ENCODE results near the gene LARP1.
"Not testable (repeated sequence)": the region's sequence is repeated elsewhere in the genome, so short reads cannot be mapped to it uniquely, and the experiment has no call there.

Gene LARP1

DNA sequence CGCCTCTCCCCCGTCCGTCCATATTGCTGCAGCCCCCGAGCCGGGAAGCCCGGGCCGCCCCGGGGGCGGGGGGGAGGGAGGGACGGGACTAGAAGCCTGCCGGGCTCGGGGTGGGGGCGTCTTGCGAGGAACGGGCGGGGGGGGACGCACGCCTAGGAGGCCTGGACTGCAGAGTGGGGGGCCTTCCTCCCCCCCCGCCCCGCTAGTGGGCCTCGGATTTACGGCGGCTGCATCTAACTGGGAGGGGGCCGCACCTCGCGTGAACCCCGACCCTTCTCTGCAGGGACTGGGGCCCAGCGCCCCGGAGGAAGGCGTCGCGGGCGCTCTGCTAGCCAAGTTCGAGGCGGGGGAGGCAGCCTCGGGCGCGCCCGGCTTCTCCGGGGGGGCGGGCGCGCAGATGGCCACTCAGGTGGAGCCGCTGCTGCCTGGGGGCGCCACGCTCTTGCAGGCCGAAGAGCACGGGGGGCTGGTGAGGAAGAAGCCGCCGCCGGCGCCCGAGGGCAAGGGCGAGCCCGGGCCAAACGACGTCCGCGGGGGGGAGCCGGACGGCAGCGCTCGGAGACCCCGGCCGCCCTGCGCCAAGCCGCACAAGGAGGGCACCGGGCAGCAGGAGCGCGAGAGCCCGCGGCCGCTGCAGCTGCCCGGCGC lies at the start of gene LARP1:
Gene LARP1 (plus strand): TSS at position 17 of the 648 bp plus-strand sequence. CDS start 381 bp downstream, at position 398.
- no peak for DNase-seq

DNA sequence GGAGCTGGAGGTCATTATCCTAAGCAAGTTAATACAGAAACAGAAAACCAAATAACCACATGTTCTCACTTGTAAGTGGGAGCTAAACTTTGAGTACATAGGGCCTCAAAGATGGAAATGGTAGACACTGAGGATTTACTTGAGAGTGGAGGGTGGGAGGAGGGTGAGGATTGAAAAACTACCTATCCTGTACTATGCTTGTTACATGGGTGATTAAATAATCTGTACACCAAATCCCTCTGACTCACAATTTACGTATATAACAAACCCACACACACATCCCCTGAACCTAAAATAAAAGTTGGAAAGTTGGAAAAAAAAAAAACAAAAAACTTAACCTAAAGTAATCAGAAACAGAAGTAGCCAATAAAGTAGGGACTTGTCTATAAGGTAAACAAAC lies 48.8 kb upstream of the LARP1 start:
- no peak for DNase-seq

DNA sequence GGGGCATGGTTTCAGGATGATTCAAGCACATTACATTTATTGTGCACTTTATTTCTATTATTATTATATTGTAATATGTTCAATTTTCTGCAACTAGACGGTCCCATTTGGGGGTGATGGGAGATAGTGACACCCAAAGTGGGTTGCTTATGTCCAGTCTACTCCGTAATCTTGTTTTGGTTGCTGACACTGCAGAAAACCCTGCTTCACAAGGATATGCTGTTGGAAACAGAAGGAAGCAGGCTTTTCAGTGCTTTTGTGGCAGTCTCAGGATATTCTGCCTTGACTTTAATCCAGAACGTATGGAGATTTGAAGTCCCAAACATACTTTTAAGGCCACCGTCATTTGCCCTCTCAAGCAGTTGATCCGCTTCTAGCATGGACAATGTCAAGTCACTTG lies 47.5 kb upstream of the LARP1 start:
- no peak for DNase-seq

DNA sequence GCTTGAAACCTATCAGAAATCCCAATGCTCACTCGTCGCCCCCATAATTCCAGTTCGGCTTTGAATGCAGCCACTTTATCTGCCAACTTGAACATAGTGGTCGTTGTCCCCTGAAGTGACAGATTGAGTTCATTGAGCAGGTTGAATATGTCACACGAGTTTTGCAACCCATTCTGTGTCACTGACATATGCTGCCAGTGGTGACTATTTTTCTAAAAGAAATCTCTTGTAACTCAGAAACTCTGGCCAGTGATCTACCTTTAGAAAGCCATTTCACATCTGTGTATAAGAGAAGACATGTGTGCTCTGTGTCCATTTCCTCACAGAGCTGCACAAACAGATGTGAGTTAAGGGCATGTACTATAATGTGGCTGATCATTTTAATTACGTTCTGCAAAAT lies 47.0 kb upstream of the LARP1 start:
- no peak for DNase-seq

DNA sequence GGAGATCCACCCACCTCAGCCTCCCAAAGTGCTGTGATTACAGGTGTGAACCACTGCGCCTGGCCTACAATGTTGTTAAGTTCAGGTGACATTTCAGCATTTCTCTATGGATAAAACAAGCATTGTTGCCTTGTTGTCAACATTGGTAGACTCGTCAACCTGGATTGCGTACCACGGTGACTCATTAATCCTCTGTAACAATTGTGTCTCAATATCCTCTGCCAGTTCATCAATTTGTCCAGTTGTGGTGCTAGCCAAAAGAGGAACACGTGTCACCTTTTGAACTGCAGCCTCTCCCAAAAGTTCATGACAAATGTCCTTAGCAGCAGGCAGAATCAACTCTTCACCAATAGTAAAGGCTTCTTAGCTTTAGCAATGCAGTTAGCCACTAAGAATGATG lies 46.3 kb upstream of the LARP1 start:
- no peak for DNase-seq

DNA sequence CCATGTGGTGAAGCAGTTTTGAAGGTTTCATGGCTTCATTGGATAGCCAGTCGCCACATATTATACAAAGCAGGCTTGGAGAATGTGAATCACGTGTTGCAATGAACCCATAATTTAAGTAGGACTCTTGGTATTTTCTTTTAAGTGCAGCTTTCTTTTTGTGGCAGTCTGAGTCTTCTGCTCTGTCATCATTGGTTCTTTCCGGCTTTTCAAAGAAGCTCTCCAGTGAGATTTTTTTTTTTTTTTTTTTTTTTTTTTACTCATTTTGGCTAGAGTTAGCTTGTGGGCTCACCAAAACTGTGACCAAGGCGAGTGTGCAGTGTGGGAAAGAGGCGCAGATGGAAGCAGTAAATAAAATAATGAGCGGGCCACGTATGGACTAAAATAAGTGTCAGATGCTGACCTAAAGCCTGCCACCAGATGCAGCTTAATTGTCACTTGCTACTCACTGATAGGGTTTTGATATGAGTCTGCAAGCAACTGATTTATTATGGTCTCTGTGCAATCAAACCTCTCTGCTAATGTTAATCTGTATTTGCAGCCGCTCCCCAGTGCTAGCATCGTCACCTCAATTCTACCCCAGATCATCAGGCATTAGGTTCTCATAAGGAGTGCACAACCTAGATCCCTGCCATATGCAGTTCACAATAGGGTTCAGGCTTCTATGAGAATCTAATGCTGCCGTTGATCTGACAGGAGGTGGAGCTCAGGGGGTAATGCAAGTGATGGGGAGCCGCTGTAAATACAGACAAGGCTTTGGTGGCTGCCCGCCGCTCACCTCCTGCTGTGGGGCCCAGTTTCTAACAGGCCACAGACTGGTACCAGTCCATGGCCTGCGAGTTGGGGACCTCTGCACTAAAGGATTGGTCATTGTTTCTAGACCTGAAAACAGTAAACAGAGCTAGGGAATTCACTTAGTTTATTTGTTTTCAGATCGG lies 45.5 kb upstream of the LARP1 start:
- no peak for DNase-seq

DNA sequence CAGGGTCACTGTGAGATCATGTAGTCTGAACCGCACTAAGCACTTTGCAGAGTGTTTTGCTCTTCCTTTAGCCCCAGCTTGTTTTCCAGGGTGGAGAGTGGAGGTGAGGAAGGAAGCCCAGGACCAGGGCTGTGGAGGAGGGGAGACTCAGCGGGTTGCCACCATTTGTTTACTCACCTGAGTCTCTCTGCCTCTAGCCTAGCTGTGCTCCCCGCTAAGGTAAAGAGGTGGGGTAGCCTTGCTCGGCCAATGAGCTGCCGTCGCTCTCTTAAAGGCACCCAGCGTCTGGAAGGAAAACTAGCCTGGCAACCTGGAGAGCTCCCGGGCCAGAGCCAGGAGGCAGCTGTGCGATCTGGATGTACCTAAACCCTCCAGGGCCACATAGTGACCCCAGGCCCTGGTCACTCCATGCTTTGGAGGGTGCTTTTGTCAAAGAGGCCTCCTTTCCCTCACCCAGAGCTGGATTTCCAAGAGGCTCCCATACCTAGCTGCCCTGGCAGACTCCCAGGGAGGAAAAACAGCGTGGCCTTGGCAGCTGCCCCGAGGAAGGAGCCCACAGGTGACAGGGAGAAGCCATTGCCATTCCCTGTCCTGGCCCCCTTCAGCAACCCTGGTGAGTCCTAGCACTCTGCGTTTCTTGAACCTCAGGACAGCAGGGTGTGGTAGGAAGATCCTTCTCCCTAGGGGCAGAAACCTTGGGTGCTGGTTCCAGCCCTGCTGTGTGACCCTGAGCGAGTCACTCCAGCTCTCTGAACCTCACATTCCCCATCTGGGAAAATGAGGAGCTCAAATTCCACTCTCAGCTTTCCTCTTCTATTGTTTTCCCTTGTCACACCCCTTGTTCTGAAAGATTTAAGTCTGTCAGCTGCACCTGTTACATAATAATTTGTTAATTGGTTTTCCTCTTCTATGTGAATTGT lies 42.4 kb upstream of the LARP1 start:
- no peak for DNase-seq

DNA sequence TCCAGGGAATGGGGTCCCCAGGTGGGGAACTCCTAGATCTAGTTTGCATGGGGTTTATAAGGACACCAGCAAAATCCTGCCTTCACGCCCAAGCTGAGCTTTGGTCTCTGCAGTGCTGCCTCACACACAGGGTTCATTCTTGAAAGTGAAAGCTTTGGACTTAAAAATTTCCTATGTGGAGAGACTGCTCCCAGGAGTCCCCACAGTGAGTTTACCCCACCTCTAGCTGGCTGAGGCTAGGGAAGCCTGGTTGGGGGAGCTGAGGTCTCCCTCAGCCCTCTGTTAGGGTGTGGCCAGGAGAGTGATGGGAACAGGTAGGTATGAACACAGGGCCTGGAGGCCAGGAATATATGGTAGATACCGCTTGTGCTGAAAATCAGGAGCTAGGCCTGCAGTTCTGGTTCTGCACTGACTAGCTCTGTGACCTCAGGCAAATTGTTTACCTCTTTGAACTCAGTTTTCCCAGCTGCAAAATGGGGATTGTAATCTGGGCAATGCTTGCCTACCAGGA lies 41.5 kb upstream of the LARP1 start:
- no peak for DNase-seq

DNA sequence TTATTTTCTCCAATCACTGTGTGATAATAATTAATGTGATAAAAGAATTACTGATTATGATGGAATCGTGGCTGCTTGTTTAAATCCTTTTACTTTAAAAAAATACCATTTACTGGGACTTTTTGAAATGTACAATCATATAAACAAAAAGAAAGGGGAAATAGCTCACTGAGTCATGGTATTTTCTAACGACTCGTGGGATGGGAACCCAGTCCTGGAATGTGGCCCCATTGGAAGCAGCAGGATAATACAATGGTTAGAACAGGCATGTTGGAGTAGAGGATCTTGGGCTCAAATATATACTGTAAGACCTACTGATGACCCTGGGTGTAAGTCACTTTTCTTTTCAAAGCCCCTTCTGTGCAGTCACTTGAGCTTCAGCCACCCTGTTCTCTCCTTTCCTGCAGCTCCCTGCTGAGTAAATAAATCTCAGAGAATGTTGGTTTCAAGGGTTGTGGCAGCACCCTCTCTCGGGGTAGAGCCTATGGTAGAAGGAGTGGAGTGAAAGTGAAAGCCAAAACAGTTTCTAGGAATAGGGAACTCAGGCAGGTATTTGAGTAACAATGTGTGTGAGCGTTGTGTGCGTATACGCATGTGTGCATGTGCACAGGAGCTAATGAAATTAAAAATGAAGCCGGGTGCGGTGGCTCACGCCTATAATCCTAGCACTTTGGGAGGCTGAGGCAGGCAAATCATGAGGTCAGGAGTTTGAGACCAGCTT lies 40.8 kb upstream of the LARP1 start:
- no peak for DNase-seq

DNA sequence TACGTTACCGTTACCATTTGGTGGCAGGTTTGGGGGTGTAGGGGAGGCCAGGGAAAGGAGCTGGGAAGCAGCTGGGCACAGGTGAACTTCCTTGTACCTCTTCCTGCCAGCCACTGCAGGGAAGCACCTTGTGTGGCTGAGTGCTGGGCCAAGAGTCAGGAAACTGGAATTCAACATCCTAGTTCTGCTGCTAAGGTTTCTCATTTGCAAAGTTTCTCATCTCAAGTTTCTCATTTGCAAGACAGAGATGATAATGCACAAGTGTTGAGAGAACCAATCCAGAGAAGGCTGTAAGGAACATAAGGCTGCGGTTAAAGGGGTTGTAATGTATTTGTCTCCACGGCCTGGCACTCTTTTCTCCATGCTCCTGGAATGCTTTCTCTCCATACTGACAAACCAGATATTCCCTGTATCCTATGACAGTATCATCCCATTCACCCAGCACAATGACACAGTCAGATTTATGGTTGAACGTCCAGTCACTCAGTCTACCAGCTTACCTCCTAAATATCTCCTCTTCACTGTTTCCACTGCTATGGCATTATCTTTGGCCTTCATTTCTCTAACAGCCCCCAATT lies 33.6 kb upstream of the LARP1 start:
- DNase-seq = no peak

DNA sequence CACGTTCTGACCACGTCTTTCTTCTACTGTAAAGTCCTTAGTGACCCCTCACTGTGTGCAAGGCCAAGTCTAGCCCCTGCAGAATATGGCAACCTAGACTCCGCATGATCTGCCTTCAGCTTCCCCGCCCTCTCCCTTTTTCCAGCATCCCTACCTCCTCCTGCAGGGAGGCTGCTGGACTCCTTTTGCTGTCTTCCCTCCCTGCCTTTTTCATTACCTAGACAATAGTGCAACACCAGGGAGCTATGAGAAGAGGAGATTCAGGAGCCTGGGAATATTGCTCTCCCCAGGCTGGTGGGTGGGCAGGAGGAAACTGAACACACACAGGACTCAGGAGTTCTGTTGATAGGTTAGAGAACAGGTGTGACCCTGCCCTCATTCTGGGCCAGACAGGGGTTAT lies 33.1 kb upstream of the LARP1 start:
- no peak for DNase-seq

DNA sequence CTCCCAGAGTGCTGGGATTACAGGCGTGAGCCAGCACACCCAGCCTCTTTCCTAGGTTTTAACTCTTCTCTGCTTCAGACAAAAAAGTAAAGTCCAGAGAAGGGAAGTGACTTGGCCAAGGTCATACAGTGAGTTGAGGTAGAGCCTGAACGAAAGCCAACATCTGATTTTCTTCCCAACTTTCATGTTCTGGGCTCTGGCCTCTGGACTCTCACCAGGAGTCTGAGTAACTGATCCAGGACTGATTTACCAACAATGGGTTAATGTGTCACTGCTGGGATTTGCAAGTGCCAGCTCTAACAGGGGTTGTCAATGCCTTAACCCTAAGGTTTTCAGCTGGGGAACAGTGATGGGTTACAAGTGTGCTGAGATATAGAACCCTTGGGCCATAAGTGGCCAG lies 32.2 kb upstream of the LARP1 start:
- DNase-seq = no peak

DNA sequence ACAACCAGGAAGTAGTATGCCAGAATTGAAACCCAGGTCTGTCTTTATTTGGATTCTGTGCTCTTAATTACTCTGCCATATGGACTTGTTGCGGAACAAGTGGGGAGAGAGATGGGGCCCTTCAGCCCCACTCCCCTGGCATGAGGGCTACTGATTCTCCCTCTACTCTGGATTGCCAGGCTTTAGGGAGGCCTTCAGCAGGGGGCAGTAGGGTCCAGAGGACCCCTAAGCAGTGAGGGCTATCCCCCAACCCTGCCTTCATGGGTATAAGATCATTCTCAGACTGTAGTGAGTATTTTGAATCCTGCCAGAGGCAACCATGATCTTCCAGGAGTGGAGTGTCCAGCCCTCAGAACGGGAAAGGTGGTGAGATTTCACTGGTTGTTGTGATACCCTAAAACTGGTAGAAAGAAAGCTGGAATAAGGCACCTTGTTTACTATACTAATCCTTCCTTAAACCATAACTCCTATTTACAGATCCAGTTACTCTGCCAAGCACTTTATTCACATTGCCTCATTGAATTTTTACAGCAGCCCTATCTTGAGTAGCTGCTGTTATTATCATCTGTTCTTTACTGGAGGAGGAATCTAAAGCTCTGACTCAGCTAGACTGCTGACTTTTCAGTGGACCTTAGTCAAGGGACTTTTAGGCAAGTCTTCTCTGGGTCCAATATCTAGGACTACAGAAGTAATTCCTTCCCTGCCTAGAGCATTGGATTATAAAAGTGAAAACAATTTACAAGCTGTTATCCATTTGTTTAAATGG lies 31.3 kb upstream of the LARP1 start:
- DNase-seq = no peak

DNA sequence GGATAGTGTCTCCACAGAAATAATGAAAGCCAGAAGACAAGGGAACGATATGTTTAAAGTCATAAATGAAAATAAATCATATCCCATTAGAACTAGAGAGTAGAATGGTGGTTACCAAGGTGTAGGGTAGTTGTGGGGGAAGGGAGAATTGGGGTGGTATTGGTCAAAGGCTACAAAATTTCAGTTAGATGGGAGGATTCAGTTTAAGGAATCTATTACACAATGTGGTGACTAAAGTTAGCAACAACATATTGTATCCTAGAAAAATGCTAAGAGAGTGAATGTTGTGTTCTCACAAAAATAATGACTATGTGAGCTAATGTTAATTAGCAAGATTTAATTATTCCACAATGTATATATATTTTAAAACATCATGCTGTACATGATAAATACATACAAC lies 27.8 kb upstream of the LARP1 start:
- no peak for DNase-seq

DNA sequence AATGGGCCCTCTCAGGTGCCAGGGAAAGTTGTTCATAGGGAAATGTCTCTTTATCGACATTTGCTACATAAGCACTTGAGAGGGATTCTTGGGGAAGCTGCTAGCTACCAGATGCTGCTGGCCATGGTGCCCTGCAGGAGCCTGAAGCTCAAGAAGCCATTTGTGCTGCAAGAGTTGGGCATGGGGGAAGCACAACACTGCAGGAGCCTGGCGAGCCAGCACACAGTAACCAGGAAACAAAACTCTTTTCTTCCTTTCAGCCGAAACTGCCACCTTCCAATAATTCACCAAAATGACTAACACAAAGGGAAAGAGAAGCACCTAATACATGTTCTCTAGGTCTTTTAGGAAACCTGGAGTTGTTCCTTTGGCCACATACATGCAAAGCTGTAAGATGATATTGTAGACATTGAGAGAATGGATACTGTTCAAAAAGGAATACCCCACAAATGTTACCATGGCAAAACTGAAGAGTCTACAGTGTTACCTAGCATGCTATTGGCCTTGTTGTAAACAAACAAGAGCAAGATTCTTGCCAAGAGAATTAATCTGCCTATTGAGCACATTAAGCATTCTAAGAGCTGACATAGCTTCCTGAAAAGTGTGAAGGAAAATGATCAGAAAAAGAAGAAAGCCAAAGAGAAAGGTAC lies 26.1 kb upstream of the LARP1 start:
- no peak for DNase-seq

DNA sequence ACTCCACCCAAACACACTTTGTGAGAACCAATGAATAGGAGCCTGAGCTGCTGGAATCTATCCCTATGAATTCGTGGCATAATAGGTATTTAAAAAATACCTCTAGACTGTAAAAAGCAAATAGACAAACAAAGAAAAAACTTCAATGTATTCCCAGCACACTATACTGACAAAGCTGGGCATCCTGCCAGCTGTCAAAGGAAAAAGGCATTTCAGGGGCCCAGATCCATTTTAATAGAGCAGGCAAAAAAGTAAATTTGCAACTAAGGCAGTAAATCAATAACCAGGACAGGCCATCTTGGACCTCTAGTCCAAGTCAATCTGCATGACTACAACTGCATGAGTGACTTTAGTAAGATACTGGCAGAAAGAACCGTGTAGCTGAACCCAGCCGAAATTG lies 25.6 kb upstream of the LARP1 start:
- DNase-seq = no peak

DNA sequence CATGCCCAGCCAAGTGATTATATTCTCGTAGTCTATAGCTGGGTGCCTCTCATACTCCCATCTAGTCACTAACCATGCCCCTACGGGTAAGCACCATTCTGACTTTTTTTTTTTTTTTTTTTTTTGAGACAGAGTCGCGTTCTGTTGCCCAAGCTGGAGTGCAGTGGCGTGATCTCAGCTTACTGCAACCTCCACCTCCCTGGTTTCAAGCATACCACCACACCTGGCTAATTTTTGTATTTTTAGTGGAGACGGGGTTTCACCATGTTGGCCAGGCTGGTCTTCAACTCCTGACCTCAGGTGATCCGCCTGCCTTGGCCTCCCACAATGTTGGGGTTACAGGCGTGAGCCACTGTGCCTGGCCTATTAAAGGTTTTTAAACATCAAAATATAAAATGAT lies 24.4 kb upstream of the LARP1 start:
- DNase-seq = not testable (repeated sequence)

DNA sequence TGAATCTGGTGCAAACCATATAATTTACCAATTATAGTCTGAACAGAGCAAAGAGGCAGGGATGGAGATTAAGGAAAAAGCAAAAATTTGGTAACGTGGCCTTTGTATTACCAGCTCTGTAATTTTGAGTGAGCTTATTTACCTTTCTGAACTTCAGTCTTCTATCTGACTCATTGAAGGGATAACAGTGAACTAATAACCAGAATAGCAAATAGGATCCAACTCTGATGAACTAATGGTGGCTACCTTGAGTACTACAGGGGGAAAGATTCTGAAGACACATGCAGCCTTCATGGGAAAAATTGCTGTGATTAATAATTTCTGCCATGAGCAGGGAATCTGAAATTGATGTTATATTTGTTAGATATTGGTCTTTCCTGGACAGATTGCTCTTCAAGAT lies 23.0 kb upstream of the LARP1 start:
- no peak for DNase-seq

DNA sequence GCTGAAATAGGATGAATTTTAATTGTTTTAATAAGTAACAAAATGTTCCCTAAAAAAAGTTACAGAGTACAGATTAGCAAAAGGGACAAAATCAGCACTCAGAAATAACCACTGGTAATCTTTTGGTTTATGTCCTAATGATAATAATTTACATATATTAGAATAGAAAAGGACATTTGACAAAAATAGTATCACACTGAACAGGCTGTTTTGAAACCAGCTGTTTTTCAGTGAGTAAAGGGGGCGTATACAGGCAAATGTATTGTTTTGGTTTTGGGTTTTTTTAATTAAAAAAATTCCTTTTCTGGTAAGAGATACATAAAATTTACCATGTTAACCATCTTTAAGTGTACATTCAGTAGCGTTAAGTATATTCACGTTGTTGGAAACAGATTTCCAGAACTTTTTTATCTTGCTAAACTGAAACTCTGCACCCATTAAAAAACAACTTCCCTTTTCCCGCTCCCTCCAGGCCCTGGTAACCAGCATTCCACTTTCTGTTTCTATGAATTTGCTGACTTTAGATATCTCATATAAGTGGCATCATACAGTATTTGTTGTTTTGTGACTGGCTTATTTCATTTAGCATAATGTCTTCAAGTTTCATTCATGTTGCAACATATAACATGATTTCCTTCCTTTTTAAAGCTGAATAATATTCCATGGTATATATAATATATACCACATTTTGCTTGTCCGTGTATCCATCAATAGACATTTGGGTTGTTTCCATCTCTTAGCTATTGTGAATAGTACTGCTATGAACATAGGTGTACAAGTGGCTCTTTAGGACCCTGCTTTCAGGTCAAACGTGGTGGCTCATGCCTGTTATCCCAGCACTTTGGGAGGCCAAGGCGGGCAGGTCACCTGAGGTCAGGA lies 20.6 kb upstream of the LARP1 start:
- no peak for DNase-seq

DNA sequence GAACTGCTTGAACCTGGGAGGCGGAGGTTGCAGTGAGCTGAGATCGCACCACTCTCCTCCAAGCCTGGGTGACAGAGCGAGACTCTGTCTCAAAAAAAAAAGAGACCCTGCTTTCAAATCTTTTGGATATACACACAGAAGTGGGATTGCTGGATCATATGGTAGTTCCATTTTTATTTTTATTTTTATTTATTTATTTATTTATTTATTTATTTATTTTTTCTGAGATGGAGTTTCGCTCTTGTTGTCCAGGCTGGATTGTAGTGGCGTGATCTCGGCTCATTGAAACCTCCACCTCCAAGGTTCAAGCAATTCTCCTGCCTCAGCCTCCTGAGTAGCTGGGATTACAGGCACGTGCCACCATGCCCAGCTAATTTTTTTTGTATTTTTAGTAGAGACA lies 19.8 kb upstream of the LARP1 start:
- DNase-seq = not testable (repeated sequence)

Data from stimulated activated CD4-positive, alpha-beta T cell treated with anti-CD3 and anti-CD28 coated beads, Interleukin-15, amount 100 ng/mL, for 24 hours (primary cell).